Caco-2 (cell line): ENCODE measurements around the gene GBA2. TPM values are rescaled to one million over a fixed set of nuclear protein-coding genes. Genes with fewer than 3 reads are reported as not detected.

Source experiments
- BruUV-seq: library from RNA; stranded (reverse); fragments of 400-500 nt; replicated peaks from 2 replicates; lab custom pipeline; 2021; lab: Mats Ljungman, UMichigan
- CTCF ChIA-PET: fragments of 300-600 bp; sonication (Branson Sonifier 250); formaldehyde crosslinking; loops from one replicate; lab custom pipeline; 2022; ENCODE audit warnings: antibody characterized with exemption; lab: Charles Lee
- POLR2A ChIA-PET: fragments of 300-600 bp; sonication (Branson Sonifier 250); formaldehyde crosslinking; loops from one replicate; lab custom pipeline; 2022; ENCODE audit warnings: antibody characterized with exemption; lab: Charles Lee
- DNase-seq, 2 experiments: peaks; one replicate each; pipeline versions ENCODE4 v3.0.0 to v3.0.0-alpha.2; 2020 to 2022
- H3K27me3 ChIP-seq: replicated peaks from 2 replicates; pipeline ENCODE4 v1.6.0; 2011; ENCODE audit warnings: low read length; ENCODE audit not compliant: control insufficient read depth, insufficient read depth
- H3K36me3 ChIP-seq: 2 replicates; pipeline ENCODE4 v1.5.1; 2011; ENCODE audit warnings: low read length; ENCODE audit not compliant: control insufficient read depth, insufficient read depth
- H3K4me1 ChIP-seq: fragments of 250-450 bp; sonication (Bioruptor Pico); 2 replicates; pipeline ENCODE4 v1.5.1; 2020; ENCODE audit warnings: mild to moderate bottlenecking
- H3K4me3 ChIP-seq: 2 replicates; pipeline ENCODE4 v1.5.1; 2011; ENCODE audit warnings: low read depth, mild to moderate bottlenecking, control low read depth, low read length
- H3K9me3 ChIP-seq: fragments of 250-450 bp; sonication (Bioruptor Pico); 2 replicates; pipeline ENCODE4 v1.5.1; 2020; ENCODE audit warnings: mild to moderate bottlenecking, moderate library complexity
- H3K27ac Mint-ChIP-seq: one replicate; pipeline ENCODE4 v1.8.0; 2022; ENCODE audit warnings: mixed read lengths; ENCODE audit not compliant: unreplicated experiment
- H3K27me3 Mint-ChIP-seq: one replicate; pipeline ENCODE4 v1.8.0; 2022; ENCODE audit warnings: mixed read lengths; ENCODE audit not compliant: insufficient read depth, unreplicated experiment
- H3K36me3 Mint-ChIP-seq: one replicate; pipeline ENCODE4 v1.8.0; 2022; ENCODE audit warnings: mild to moderate bottlenecking, mixed read lengths; ENCODE audit not compliant: insufficient read depth, unreplicated experiment
- H3K4me1 Mint-ChIP-seq: one replicate; pipeline ENCODE4 v1.8.0; 2022; ENCODE audit warnings: low read depth, mixed read lengths; ENCODE audit not compliant: unreplicated experiment
- H3K4me3 Mint-ChIP-seq: one replicate; pipeline ENCODE4 v1.8.0; 2022; ENCODE audit warnings: mild to moderate bottlenecking, moderate library complexity, mixed read lengths; ENCODE audit not compliant: unreplicated experiment
- H3K9me3 Mint-ChIP-seq: one replicate; pipeline ENCODE4 v1.8.0; 2022; ENCODE audit warnings: mixed read lengths; ENCODE audit not compliant: unreplicated experiment
- CTCF ChIP-seq, 2 experiments: fragments of 200-600 bp in 1 of 2; IDR thresholded peaks; 1 replicate in 1 of 2; 2 replicates in 1 of 2; pipeline versions ENCODE4 v1.5.1 to v1.8.0; 2011 to 2022; ENCODE audit warnings: antibody characterized with exemption in 1 of 2, control low read depth in 1 of 2, inconsistent platforms in 1 of 2, low read depth in 1 of 2, low read length in 1 of 2, mild to moderate bottlenecking in 1 of 2, moderate library complexity in 1 of 2; ENCODE audit not compliant: insufficient read depth in 1 of 2, severe bottlenecking in 1 of 2, unreplicated experiment in 1 of 2
- intact Hi-C: fragments of 100-400 bp; cut with micrococcal nuclease; formaldehyde crosslinking; loops from one replicate; pipeline ENCODE4 v1.10.0; 2022; ENCODE audit not compliant: unreplicated experiment
- total RNA-seq: library from RNA; stranded (reverse); gene quantifications from 2 replicates; pipeline ENCODE4 v1.2.3, GENCODE V29; 2022

Gene GBA2
- total RNA-seq, 1 experiment from 2014 or later = 108 TPM

DNA sequence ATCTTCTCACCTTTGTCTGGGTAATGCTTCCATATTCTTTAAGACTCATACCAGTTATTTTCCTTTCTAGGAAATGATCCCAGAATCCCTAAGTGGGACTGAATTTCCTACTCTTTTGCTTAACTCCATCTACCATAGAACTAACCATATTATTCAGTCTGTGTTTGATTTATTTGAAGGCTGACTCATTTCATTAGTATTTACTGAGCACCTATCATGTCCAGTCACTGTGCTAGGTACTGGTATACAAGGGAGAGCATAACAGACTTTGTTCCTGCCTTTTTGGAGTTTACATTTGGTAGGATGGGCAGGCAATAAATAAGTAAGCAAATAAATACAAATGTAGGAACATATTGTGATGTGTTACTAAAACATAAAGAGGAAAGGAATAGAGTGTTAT lies 46.7 kb upstream of the GBA2 start:
- intact Hi-C loops = no loop called here
- Mint-ChIP-seq H3K4me1 (peaks cover 14% of the 10 kb centered on the region), H3K27ac (no peak overlapping the region), H3K27me3 (no peaks in the 10 kb centered on the region), H3K4me3 (no peak overlapping the region), H3K36me3 (peaks cover 2% of the 10 kb centered on the region), H3K9me3 (no peaks in the 10 kb centered on the region)
- no peak overlapping the region for H3K4me3 ChIP-seq
- H3K9me3 ChIP-seq = no peaks in the 10 kb centered on the region
- H3K27me3 ChIP-seq = no peaks in the 10 kb centered on the region
- H3K36me3 ChIP-seq = 0 out of 2 replicates have a peak, but pooled peaks cover 1% of the 10 kb centered on the region
- BruUV-seq = no TSS peak
- TF ChIP-seq CTCF (IDR thresholded peaks at IDR 0.05; ENCODE audit: insufficient read depth in 1 of 2, low read depth in 1 of 2, low read length in 1 of 2, severe bottlenecking in 1 of 2, unreplicated experiment in 1 of 2) = no peak
- H3K4me1 ChIP-seq = peaks cover 30% of the 10 kb centered on the region
- ChIA-PET POLR2A (no interaction called here), CTCF (no interaction called here)
- no peak for DNase-seq

GRCh38 chr9:35793461-35793860 lies 44.4 kb upstream of the GBA2 start:
- Histone ChIP-seq H3K9me3 (no peaks in the 10 kb centered on the region), H3K27me3 (no peaks in the 10 kb centered on the region), H3K4me1 (peaks cover 15% of the 10 kb centered on the region), H3K4me3 (no peak overlapping the region), H3K36me3 (0 out of 2 replicates have a peak, but pooled peaks cover 1% of the 10 kb centered on the region)
- ChIA-PET CTCF (no interaction called here), POLR2A (no interaction called here)
- no TSS peak for BruUV-seq
- Mint-ChIP-seq H3K36me3 (no peaks in the 10 kb centered on the region), H3K4me1 (peaks cover 4% of the 10 kb centered on the region), H3K9me3 (no peaks in the 10 kb centered on the region), H3K27me3 (no peaks in the 10 kb centered on the region), H3K4me3 (no peak overlapping the region), H3K27ac (no peak overlapping the region)
- TF ChIP-seq CTCF (IDR thresholded peaks at IDR 0.05; ENCODE audit: insufficient read depth in 1 of 2, low read depth in 1 of 2, low read length in 1 of 2, severe bottlenecking in 1 of 2, unreplicated experiment in 1 of 2) = no peak
- intact Hi-C loops = no loop called here
- no peak for DNase-seq

GRCh38 chr9:35792826-35793225 lies 43.8 kb upstream of the GBA2 start:
- ChIA-PET POLR2A (no interaction called here), CTCF (no interaction called here)
- intact Hi-C loops = no loop called here
- H3K4me1 Mint-ChIP-seq = peaks cover 4% of the 10 kb centered on the region
- no peaks in the 10 kb centered on the region for H3K36me3 Mint-ChIP-seq
- DNase-seq = no peak
- H3K4me3 ChIP-seq = no peak overlapping the region
- H3K36me3 ChIP-seq = 0 out of 2 replicates have a peak, but pooled peaks cover 1% of the 10 kb centered on the region
- no peak overlapping the region for H3K4me3 Mint-ChIP-seq
- TF ChIP-seq CTCF (IDR thresholded peaks at IDR 0.05; ENCODE audit: insufficient read depth in 1 of 2, low read depth in 1 of 2, low read length in 1 of 2, severe bottlenecking in 1 of 2, unreplicated experiment in 1 of 2) = no peak
- H3K27ac Mint-ChIP-seq = no peak overlapping the region
- peaks cover 9% of the 10 kb centered on the region for H3K4me1 ChIP-seq
- no TSS peak for BruUV-seq
- no peaks in the 10 kb centered on the region for H3K9me3 Mint-ChIP-seq
- H3K9me3 ChIP-seq = no peaks in the 10 kb centered on the region
- H3K27me3 ChIP-seq = no peaks in the 10 kb centered on the region
- H3K27me3 Mint-ChIP-seq = no peaks in the 10 kb centered on the region
